Immature natural killer cell (primary cell): ENCODE data around the gene TRIP4. TPM values are rescaled to one million over a fixed set of nuclear protein-coding genes. Genes with fewer than 3 reads are reported as not detected.
A peak's percentile ranks its signal among the peaks of the same experiment; 100 is the strongest.
"Not testable (repeated sequence)": the region's sequence is repeated elsewhere in the genome, so short reads cannot be mapped to it uniquely, and the experiment has no call there.

Experiments used
- DNase-seq, 3 donors: peaks; one replicate each; pipeline ENCODE4 v3.0.0; 2022; ENCODE audit warnings: mixed read lengths in 1 of 3
- H3K27ac Mint-ChIP-seq, 6 donors: one replicate each; pipeline ENCODE4 v1.8.0; 2020; ENCODE audit warnings: mixed read lengths in 6 of 6, mild to moderate bottlenecking in 5 of 6, inconsistent platforms in 4 of 6, moderate library complexity in 3 of 6
- H3K27me3 Mint-ChIP-seq, 3 donors: one replicate each; pipeline ENCODE4 v1.8.0; 2020 to 2021; ENCODE audit warnings: low read depth in 3 of 3, mild to moderate bottlenecking in 3 of 3, mixed read lengths in 3 of 3, moderate library complexity in 3 of 3, inconsistent platforms in 1 of 3
- H3K36me3 Mint-ChIP-seq, 3 donors: one replicate each; pipeline ENCODE4 v1.8.0; 2020; ENCODE audit warnings: mixed read lengths in 3 of 3, inconsistent platforms in 2 of 3, mild to moderate bottlenecking in 2 of 3
- H3K4me1 Mint-ChIP-seq, 2 donors: one replicate each; pipeline ENCODE4 v1.8.0; 2020; ENCODE audit warnings: inconsistent platforms in 2 of 2, mild to moderate bottlenecking in 2 of 2, mixed read lengths in 2 of 2, moderate library complexity in 1 of 2
- H3K4me3 Mint-ChIP-seq, 5 donors: one replicate each; pipeline ENCODE4 v1.8.0; 2020; ENCODE audit warnings: mild to moderate bottlenecking in 5 of 5, mixed read lengths in 5 of 5, inconsistent platforms in 3 of 5, moderate library complexity in 3 of 5
- H3K9me3 Mint-ChIP-seq, 6 donors: one replicate each; pipeline ENCODE4 v1.8.0; 2020; ENCODE audit warnings: mild to moderate bottlenecking in 6 of 6, mixed read lengths in 6 of 6, inconsistent platforms in 4 of 6, moderate library complexity in 3 of 6
- polyA plus RNA-seq, 3 donors: library from polyadenylated mRNA; unstranded; fragments of 300-500 nt; fragmentation: Illumina TruSeq; gene quantifications; one replicate each; pipeline ENCODE4 v1.2.3, GENCODE V29; 2021

TRIP4 gene
- polyA plus RNA-seq, 3 donors from 2014 or later, result 34.6 to 48.2 (median 44.1) TPM

DNA sequence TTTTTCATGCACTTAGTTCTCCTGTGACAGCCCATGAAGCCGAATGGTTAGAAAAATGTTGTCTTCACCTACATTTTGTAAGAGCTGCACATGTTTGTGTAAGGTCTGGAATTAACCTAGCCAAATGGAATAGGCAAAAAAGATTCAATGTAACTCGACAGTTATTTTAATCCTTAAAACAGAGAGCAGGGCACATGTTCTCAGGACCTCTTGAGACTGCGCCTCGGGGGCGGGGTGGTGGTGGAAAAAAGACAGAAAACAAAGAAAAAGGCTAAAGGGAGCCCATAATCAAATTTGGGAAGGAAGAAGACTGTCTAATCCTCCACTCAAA lies 31.0 kb upstream of the TRIP4 start:
- Mint-ChIP-seq H3K27ac (peak overlapping the region; percentile 84 to 91 (median 88)), H3K4me3 (peak overlapping the region; percentile 91 to 99 (median 94)), H3K9me3 (no peaks in the 10 kb centered on the region)

DNA sequence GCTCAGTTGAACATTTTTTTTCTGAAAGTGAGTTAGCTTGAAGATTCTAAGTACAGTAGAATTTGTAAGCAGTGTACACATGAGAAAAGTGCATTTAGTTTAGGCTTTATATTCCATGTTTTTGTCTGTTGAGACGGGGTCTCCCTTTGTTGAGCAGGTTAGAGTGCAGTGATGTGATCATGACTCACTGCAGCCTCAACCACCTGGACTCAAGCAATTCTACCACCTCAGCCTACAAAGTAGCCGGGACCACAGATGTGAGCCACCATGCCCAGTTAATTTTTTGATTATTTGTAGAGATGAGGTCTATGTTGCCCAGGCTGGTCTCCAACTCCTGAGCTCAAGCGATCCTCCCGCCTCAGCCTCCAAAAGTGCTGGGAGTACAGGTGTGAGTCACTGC lies 26.4 kb upstream of the TRIP4 start:
- Mint-ChIP-seq H3K4me1 (peaks cover 5% of the 10 kb centered on the region in 2 donors), H3K27me3 (peaks cover 0 to 1% (median 0%) of the 10 kb centered on the region in 3 donors), H3K9me3 (no peaks in the 10 kb centered on the region), H3K27ac (no peak overlapping the region), H3K4me3 (no peak overlapping the region), H3K36me3 (no peaks in the 10 kb centered on the region)
- no peak for DNase-seq

More for the DNA sequence above, 31.0 kb upstream of the TRIP4 start:
- DNase-seq, result no peak
- H3K4me1 Mint-ChIP-seq, result peaks cover 18 to 21% of the 10 kb centered on the region in 2 donors
- H3K36me3 Mint-ChIP-seq, result no peaks in the 10 kb centered on the region
- peaks cover 0 to 5% (median 0%) of the 10 kb centered on the region in 3 donors for H3K27me3 Mint-ChIP-seq

- Mint-ChIP-seq H3K4me3 (no peak overlapping the region), H3K9me3 (no peaks in the 10 kb centered on the region), H3K4me1 (peaks cover 9 to 13% of the 10 kb centered on the region in 2 donors), H3K27ac (no peak overlapping the region), H3K27me3 (no peaks in the 10 kb centered on the region), H3K36me3 (no peaks in the 10 kb centered on the region)
- no peak for DNase-seq
These were observed 18.5 kb upstream of the TRIP4 start for GRCh38 chr15:64369078-64369607.

- not testable (repeated sequence) for H3K4me3 Mint-ChIP-seq, H3K36me3 Mint-ChIP-seq, H3K9me3 Mint-ChIP-seq, H3K27ac Mint-ChIP-seq, H3K27me3 Mint-ChIP-seq, DNase-seq
- H3K4me1 Mint-ChIP-seq, result peaks cover 9 to 13% of the 10 kb centered on the region in 2 donors
These were observed 16.3 kb upstream of the TRIP4 start for GRCh38 chr15:64371383-64371782.

- Mint-ChIP-seq H3K27me3 (no peaks in the 10 kb centered on the region), H3K4me1 (peaks cover 9 to 13% of the 10 kb centered on the region in 2 donors), H3K4me3 (peak overlapping the region; percentile 65 to 80 (median 70)), H3K9me3 (no peaks in the 10 kb centered on the region), H3K36me3 (no peaks in the 10 kb centered on the region), H3K27ac (peak overlapping the region; percentile 47 to 81 (median 64))
- DNase-seq, result peak in 2 of 3 donors; percentile 13 to 18
These were observed 14.3 kb upstream of the TRIP4 start for GRCh38 chr15:64373360-64373759.

DNA sequence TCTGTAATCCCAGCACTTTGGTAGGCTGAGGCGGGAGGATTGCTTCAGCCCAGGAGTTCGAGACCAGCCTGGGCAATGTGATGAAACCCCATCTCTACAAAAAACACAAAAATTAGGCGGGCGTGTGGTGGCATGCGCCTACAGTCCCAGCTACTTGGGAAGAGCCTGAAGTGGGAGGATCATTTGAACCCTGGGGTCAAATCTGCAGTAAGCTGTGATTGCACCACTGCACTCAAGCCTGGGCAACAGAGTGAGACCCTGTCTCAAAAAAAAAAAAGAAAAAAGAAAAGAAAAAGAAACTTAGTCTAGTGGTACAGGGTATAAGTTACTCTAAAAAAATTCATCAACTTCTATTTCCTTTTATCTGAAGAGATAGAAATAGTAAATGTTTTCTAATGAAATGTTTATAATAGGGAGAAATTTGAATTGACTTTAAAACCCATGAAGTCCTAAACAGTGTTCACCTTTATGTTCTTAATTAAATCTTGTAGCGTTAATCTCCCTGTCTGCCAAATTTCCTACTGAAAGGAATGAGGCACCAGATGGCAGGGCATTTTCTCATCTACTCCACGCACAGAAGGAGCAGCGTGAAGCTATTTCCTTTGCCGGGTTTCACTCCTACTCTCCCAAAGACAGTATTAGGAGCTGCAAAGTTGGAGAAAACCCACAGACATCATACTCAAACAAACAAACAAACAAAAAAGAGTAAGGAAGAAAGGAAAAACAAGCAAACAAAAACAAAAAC lies 8.2 kb upstream of the TRIP4 start:
- Mint-ChIP-seq H3K27me3 (peaks cover 0 to 2% (median 2%) of the 10 kb centered on the region in 3 donors), H3K36me3 (no peaks in the 10 kb centered on the region), H3K27ac (no peak overlapping the region), H3K4me3 (peak overlapping the region; percentile 38 to 72 (median 70)), H3K4me1 (peaks cover 9 to 17% of the 10 kb centered on the region in 2 donors), H3K9me3 (no peaks in the 10 kb centered on the region)
- DNase-seq, result no peak

DNA sequence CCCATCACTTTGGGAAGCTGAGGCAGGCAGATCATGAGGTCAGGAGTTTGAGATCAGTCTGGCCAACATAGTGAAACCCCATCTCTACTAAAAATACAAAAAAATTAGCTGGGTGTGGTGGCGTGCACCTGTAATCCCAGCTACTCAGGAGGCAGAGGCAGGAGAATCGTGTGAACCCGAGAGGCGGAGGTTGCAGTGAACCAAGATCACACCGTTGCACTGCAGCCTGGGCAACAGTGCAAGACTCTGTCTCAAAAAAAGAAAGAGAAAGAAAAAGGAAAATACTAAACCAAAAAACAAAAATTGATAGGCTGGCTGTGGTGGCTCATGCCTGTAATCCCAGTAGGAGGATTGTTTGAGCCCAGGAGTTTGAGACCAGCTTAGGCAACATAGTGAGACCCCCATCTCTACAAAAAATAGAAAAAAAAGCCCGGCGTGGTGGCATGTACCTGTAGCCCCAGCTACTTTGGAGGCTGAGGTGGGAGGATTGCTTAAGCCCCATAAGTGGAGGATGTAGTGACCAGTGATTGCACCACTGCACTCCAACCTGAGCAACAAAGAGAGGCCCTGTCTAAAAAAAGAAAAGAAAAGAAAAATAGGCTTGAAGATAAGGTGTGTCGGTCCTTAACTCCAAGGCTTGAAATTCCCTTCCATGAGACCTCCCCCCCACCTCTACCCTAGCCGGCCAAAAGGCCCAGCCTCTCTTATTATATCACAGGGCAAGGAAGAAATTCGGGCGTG lies 7.3 kb upstream of the TRIP4 start:
- not testable (repeated sequence) for DNase-seq, H3K27me3 Mint-ChIP-seq, H3K36me3 Mint-ChIP-seq, H3K9me3 Mint-ChIP-seq
- H3K4me1 Mint-ChIP-seq, result peaks cover 9 to 17% of the 10 kb centered on the region in 2 donors
- peak overlapping the region; percentile 87 to 95 (median 94) for H3K4me3 Mint-ChIP-seq
- peak overlapping the region in 1 of 6 donors; percentile 75 for H3K27ac Mint-ChIP-seq

- peaks cover 0 to 2% (median 2%) of the 10 kb centered on the region in 3 donors for H3K27me3 Mint-ChIP-seq
- H3K9me3 Mint-ChIP-seq, result no peaks in the 10 kb centered on the region
- peak; percentile 86 to 89 (median 87) for DNase-seq
- peak within 1 kb of the TSS; percentile 87 to 95 (median 94) for H3K4me3 Mint-ChIP-seq
- H3K36me3 Mint-ChIP-seq, result no peaks in the 10 kb centered on the region
- peak within 1 kb of the TSS; percentile 44 to 78 (median 68) for H3K27ac Mint-ChIP-seq
- H3K4me1 Mint-ChIP-seq, result peaks cover 9 to 17% of the 10 kb centered on the region in 2 donors
These were observed 6.5 kb upstream of the TRIP4 start, which contains the start of gene PCLAF for GRCh38 chr15:64381000-64381751. Gene PCLAF, minus strand, starts transcription at chr15:64381441. Its CDS starts 70 bp downstream, at chr15:64381371.

- no peak for DNase-seq
- Mint-ChIP-seq H3K9me3 (no peaks in the 10 kb centered on the region), H3K4me3 (no peak overlapping the region), H3K27ac (no peak overlapping the region), H3K4me1 (peaks cover 21 to 31% of the 10 kb centered on the region in 2 donors), H3K36me3 (no peaks in the 10 kb centered on the region), H3K27me3 (peaks cover 4 to 6% (median 6%) of the 10 kb centered on the region in 3 donors)
These were observed 3.9 kb upstream of the TRIP4 start for GRCh38 chr15:64383760-64384159.

DNA sequence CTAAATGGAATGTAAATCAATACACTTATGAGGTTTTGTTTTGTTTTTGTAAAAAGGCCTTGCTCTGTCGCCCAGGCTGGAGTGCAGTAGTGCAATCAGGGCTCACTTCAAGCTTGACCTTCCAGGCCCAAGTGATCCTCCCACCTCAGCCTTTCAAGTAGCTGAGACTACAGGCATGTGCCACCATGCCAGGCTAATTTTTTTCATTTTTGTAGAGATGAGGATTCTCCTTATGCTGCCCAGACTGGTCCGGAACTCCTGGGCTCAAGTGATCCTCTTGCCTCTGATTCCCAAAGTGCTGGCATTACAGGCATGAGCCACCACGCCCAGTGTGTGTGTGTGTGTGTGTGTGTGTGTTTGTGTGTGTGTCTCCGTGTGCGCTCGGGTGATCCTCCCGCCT lies 1.3 kb upstream of the TRIP4 start:
- H3K27me3 Mint-ChIP-seq, result peaks cover 4 to 10% (median 6%) of the 10 kb centered on the region in 3 donors
- peaks cover 24 to 29% of the 10 kb centered on the region in 2 donors for H3K4me1 Mint-ChIP-seq
- no peaks in the 10 kb centered on the region for H3K36me3 Mint-ChIP-seq
- H3K27ac Mint-ChIP-seq, result peak overlapping the region in 1 of 6 donors; percentile 17
- H3K9me3 Mint-ChIP-seq, result no peaks in the 10 kb centered on the region
- DNase-seq, result no peak
- H3K4me3 Mint-ChIP-seq, result peak overlapping the region in 4 of 5 donors; percentile 41 to 98 (median 76)

- Mint-ChIP-seq H3K36me3 (peaks cover 4 to 5% (median 5%) of the 10 kb centered on the region in 3 donors), H3K27me3 (peaks cover 2 to 12% (median 6%) of the 10 kb centered on the region in 3 donors), H3K4me3 (peak overlapping the region; percentile 78 to 99 (median 96)), H3K4me1 (peaks cover 24 to 27% of the 10 kb centered on the region in 2 donors), H3K9me3 (no peaks in the 10 kb centered on the region), H3K27ac (peak overlapping the region; percentile 31 to 80 (median 57))
- DNase-seq, result no peak
These were observed 1.4 kb downstream of the TRIP4 start for GRCh38 chr15:64389036-64389435.

GRCh38 chr15:64392471-64392870 lies 4.8 kb downstream of the TRIP4 start:
- peaks cover 21 to 25% of the 10 kb centered on the region in 2 donors for H3K4me1 Mint-ChIP-seq
- DNase-seq, H3K9me3 Mint-ChIP-seq, H3K4me3 Mint-ChIP-seq: not testable (repeated sequence)
- H3K36me3 Mint-ChIP-seq, result peaks cover 21 to 25% (median 24%) of the 10 kb centered on the region in 3 donors
- H3K27me3 Mint-ChIP-seq, result peaks cover 2 to 11% (median 6%) of the 10 kb centered on the region in 3 donors
- H3K27ac Mint-ChIP-seq, result peak overlapping the region in 3 of 6 donors; percentile 33 to 65 (median 48)

DNA sequence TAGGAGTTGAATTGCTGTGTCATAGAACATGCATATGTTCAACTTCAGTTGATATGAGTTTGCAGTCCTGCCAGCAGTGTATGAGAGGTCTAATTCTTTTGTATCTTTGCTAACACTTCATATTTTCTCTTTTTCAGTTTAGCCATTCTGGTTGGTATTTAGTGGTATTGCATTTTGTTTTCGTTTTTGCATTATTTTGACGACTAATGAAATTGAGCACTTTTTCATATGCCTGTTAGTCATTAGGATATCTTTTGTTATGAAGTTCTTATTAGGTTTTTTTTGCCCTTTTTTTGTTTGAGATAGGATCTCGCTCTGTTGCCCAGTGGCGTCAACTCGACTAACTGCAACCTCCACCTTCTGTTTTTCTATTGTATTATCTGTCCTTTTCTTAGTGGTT lies 9.2 kb downstream of the TRIP4 start:
- Mint-ChIP-seq H3K36me3 (peaks cover 26 to 44% (median 30%) of the 10 kb centered on the region in 3 donors), H3K9me3 (no peaks in the 10 kb centered on the region), H3K4me1 (peaks cover 5 to 7% of the 10 kb centered on the region in 2 donors), H3K4me3 (no peak overlapping the region), H3K27me3 (peaks cover 0 to 4% (median 0%) of the 10 kb centered on the region in 3 donors), H3K27ac (no peak overlapping the region)
- DNase-seq, result no peak
